Loucy (cell line): ENCODE data around the gene GNB1.

Experiments used
- EZH2phosphoT487 ChIP-seq: fragments of 200-600 bp; IDR thresholded peaks from 2 replicates; pipeline ENCODE4 v1.6.1; 2018; ENCODE audit warnings: antibody characterized with exemption, mild to moderate bottlenecking, moderate library complexity, borderline replicate concordance
- TF ChIP-seq, protein P1 (sequence below): fragments of 200-600 bp; sonication (generic); conservative IDR thresholded peaks from 2 replicates; pipeline ENCODE4 v1.5.1; 2014; ENCODE audit warnings: mild to moderate bottlenecking, antibody characterized with exemption, low read length

DNA sequence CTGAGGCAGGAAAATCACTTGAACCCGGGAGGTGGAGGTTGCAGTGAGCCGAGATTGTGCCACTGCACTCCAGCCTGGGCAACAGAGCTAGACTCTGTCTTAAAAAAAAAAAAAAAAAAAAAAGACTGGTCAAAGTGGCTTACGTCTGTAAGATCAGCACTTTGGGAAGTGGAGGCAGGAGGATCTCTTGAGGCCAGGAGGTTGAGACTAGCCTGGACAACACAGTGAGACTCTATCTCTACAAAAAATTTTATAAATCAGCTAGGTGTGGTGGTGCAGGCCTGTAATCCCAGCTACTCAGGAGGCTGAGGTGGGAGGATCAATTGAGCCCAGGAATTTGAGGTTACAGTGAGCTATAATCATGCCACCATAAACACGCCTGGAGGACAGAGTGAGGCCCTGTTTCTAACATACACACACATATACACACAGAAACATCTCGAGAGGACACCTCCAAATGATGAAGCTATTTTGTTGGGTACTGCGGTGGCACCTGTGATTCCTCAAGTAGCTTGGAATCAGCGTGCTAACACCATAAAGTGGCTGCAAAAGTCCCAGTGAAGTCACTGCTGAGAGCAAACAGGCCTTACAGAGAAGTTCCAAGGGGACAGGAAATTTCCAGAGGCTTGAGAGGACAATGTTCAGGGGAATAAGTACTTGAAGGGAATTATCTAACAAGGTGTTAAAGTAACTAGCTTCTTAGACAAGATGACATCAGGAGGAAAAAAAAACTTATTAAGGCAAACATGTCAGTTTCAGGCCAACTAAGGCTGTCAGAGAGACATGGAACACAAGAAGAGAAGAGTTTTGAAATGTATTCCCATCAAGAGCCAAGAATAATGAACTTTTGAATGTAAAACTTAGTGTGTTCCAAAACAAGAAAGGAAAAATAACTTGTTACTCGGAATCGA, 114.0 kb downstream of the GNB1 start:
- TF ChIP-seq, protein P1, sequence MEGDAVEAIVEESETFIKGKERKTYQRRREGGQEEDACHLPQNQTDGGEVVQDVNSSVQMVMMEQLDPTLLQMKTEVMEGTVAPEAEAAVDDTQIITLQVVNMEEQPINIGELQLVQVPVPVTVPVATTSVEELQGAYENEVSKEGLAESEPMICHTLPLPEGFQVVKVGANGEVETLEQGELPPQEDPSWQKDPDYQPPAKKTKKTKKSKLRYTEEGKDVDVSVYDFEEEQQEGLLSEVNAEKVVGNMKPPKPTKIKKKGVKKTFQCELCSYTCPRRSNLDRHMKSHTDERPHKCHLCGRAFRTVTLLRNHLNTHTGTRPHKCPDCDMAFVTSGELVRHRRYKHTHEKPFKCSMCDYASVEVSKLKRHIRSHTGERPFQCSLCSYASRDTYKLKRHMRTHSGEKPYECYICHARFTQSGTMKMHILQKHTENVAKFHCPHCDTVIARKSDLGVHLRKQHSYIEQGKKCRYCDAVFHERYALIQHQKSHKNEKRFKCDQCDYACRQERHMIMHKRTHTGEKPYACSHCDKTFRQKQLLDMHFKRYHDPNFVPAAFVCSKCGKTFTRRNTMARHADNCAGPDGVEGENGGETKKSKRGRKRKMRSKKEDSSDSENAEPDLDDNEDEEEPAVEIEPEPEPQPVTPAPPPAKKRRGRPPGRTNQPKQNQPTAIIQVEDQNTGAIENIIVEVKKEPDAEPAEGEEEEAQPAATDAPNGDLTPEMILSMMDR = no peak
- TF ChIP-seq EZH2phosphoT487 = no peak
